COLO829 (cell line): ENCODE results near the gene FAM83D.
"Not testable (repeated sequence)": the region's sequence is repeated elsewhere in the genome, so short reads cannot be mapped to it uniquely, and the experiment has no call there.

Experiments used
- DNase-seq: peaks from one replicate; pipeline ENCODE4 v3.0.0; 2012; ENCODE audit warnings: low spot score

FAM83D gene

DNA sequence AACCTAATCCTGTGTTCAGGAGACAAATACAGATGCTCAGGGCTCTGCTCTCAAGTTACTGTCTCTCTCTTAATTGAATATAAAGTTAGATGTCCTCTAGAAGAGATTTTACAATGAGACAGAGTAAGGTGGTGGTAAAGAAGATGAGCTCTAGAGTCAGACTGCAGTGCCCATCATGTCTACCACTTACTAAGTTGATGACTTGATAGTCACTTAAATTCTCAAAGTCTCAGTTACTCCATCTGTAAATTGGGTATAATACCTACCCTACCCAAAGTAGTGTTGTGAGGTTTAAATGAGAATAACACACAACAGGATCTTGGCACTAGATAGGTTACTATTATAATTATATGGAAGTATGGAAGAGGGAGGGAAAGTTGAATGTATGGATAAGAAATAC, 37.5 kb downstream of the FAM83D start:
- no peak for DNase-seq

DNA sequence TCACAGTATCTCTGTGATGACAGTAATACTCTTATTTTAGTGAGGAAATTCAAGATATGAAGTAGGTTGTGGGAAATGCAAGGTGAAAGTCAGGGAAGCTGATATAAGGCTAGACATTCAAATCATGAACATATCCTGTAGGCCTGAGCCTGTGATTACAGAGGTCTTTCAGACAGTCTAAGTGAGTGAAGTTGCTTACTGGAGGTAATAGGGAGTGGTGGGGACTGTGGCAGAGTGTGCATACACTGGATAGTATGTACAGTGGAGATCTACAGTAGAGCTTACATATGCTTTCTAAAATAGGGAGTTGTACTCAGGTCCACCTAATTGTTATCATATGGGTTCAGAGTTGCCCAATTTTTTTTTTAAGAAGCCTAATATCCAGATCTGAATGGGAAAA, 39.0 kb downstream of the FAM83D start:
- DNase-seq: no peak

DNA sequence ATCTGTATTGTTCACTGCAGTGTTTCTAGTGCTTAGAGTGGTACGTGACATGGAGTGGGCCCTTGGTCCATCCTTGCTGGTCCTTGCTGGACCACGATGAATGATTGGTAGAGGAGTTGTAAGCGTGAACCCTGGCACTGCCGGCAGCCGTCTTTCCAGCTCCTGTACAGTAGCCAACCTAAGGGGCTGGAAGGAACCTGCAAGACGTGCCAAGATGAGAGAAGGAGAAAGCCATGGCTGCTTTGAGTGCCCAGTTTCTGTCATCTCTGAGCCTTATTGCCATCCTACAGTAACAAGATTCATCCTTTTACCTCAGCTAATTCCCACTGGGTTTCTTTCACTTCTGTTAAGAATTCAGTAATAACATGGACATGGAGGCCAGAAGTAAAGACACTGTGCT, 41.9 kb downstream of the FAM83D start:
- no peak for DNase-seq

DNA sequence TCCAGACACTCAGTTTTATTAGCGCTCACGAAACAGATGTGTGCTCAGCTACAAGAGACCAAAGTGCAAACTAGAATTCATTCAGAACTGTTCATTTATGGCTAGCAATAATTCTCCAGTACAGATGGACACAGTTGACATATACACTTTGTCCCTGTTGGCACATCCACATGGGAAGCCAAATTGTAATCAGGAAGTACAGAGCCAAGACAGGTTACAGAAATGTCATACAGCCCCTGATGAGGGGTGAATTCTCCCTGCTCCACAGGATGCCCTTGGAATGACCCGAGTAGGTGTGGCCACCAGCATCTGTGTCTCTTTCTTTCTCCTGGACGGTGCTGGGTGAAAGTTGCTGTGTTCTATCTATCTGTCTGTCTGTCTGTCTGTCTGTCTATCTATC, 43.5 kb downstream of the FAM83D start:
- DNase-seq: no peak

DNA sequence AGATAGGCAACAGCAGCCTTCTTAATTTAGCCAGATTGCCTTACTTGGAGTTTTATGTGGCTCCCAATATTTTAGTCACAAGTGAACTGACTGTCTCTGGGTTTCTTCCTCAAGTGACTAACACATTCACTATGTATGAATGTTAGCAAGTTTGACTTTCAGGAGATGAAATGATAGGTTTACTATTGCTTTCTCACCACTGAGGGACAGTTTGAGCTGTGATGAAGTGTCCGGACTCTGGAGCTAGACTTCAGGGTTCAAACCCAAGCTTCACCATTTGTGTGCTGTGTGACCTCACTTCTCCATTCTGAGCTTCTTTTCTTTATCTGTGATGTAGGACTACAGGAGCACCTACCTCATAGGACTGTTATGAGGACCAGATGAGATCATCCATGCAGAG, 44.1 kb downstream of the FAM83D start:
- no peak for DNase-seq

DNA sequence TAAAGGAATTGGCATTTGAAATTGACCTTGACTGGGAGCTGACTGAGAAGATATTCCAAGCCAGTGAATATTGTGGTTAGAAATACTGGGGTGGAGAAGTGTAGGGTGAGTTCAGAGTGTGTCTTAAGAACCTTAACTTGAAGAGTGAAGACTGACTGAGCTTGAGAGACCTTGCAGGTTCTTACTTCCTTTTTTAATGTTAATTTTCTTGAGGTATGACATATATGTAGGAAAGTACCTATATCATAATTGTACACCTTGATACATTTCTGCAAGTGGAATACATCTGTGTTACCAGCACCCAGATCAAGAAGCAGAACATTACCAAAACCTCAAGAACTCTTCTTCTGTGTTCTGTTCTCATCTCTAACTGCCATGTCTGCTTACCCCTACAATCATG, 46.9 kb downstream of the FAM83D start:
- DNase-seq: no peak

DNA sequence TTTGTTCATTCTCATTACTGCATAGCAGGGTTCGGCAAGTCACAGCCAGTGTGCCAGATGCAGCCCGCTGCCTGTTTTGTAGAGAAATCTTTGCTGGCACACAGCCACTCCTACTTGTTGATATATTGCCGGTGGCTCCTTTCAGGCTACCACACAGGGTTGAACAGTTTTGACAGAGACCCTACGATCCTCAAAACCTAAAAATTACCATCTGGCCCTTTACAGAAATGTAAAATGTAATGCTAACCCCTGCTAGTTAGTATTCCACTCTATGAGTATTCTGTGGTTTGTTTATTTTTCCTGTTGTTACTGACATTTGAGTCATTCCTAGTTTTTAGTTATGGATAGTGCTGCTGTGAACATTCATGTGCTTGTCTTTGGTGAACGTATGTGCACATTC, 47.4 kb downstream of the FAM83D start:
- DNase-seq: no peak

DNA sequence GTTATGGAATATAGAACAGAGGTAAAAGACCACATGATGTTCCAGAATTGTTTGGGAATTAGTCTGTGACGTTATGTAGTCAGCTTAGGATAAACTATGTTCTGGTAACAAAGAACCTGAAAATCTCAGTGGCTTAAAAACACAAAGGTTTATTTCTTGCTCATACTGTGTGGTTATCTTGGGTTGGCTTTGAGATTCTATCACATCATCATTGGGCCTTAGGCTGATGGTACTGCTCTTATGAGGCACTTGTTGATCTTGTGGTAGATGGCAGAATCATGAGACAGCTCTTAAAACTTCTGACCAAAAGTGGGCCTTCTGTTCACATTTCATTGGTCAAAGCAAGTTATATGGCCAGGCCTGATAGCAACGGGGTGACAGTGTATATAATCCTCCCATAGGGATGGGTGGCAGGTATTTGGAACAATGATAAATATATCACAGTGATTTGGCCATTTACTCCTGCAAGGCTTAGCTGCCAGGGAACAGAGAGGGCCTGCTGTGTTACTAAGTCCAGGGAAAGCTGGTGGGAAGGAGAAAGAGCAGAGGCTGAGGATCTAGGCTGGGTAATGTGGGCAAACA, 49.4 kb downstream of the FAM83D start:
- DNase-seq: no peak

DNA sequence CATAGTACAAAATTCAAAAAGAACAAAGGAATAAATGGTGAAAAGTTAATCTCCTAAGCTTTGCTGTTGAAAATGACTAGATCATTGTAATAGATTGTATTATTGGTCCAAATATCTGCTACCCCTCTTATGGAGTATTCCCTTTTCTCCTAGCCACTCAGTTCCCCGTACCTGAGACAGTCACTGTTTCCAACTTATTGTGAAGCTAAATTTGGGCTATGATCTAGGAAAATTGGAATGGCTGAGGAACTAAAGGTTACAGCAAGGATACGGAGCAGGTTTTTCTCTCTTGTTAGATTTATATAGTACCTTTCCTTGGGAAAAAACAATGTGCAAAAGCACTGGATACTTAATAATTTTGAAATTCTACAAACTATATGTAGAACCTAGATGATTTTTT, 53.2 kb downstream of the FAM83D start:
- no peak for DNase-seq

DNA sequence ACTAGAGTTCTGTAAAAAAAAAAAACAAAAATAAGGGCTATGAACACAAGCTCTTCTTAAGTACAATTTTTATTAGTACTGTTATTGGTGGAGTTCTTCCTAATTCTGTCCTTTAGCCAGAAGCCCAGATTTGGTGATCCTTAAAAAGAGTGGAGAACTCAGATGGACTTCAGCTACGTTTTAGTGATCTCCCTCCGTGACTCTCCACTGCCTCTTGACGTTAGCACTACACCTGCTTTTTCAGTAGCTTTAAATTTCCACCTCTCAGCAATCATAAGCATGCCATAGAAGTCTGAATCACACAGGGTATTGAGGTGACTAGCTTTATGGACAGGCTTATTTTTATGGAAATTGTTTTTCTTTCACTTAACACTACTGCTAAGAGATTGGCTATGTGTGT, 53.6 kb downstream of the FAM83D start:
- DNase-seq: no peak

DNA sequence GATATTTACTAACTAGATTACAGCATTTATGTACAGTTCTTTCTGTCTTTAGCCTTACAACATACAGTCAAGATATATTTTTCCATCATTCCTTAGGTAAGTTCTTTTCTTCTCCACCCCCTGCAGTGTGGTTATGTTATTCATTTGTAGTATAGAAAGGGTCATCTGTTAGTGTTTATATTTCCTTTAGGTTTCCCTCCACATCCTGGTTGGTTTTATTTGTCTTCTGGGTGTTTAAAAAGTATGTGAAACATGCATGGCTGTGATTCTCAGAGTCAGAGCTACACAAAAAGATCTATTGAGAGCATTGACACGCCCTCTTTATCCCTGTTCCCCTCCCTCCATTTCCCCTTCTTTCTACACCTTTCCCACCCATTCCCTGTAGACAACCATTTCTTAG, 56.1 kb downstream of the FAM83D start:
- DNase-seq: peak; percentile 92

DNA sequence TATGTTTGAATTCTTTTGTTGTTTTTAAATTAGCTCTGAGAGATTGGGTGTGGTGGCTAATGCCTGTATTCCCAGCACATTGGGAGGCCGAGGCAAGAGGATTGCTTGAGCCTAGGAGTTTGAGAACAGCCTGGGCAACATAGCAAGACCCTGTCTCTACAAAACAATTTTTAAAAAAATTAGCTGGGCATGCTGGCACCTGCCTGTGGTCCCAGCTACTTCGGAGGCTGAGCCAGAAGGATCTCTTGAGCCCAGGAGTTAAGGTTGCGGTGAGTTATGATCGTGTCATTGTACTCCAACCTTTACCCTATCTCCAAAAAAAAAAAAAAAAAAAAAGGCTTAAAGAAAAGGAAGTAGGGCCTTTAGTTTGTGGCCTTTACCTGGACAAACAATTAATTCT, 58.8 kb downstream of the FAM83D start:
- no peak for DNase-seq

DNA sequence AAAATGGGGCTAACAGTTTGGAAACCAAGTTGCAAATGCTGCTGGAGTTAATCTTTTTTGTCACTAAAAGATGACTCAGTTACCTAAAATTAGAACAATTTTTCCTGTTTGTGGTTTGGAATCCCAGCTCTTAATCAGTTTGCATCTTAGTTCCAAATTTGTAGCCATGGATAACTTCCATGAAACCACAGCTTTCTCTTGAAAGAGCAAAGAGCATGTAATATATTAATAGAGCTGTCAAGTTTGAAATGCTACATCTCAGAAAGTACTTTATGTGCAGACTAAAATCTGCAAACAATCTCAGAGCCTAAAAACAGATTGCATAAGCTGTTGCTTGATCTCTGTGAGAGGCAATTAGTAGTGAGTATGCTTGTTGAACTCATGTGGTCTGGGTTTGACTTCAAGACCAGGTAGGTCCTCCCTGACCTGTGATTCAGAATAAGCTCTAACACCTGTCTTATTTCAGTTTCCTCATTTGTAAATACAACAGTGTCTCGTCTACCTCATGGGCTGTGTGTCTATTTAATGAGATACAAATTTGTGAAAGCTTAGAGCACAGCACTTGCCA, 59.5 kb downstream of the FAM83D start:
- DNase-seq: peak; percentile 56

DNA sequence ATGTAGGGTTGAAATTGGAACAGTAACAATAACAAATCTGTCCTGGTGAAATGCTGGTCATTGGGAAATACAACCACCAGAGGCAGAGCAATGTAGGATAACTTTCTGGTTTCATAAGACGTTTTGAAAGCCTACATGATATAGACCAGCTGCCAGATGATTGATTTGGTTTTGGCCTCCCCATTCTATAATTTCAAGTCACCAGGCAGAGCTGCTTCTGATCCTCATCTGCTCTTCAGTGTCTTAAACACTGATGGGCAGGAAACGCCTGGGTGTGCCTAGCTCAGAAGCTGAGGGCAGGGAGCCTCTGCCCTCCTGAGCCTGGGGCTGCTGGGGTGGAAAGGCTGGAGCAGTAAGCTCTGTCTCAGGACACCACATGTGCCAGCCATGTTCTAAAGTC, 60.4 kb downstream of the FAM83D start:
- DNase-seq: no peak

DNA sequence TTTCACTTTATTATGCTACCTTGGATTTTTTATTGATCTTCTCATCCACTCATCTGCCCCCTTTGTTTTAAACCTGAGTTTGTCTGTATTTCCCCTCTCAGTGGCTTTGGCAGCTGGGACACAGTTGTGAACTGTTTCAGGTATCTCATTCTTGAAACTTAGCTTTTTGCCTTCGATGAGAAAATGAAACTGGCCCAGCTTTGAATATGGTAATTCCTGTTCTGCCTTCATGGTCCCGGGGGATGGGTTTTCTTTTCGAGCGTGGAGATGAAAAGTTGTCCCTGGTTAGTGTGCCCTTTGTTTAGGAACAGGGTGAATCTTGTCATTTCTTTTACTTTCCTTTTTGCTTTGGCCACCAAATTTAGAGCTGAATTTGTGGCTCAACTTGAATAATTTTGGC, 61.6 kb downstream of the FAM83D start:
- DNase-seq: no peak

DNA sequence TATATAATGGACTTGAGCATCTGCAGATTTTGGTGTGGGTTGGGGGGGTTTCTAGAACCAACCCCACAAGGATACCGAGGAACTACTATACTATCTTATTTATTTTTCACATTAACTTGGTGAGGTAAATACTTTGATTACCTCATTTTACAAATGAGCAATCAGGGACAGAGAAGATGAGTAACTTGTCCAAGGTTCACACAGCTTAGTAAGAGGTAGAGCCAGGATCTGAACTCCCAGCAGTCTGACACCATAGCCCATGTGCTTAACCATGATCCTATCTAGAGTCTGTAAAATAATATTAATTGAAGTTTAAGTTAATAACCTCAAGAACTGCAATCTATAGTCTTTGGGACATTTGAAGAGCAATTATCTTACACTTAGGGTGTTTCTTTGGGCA, 64.5 kb downstream of the FAM83D start:
- DNase-seq: no peak

DNA sequence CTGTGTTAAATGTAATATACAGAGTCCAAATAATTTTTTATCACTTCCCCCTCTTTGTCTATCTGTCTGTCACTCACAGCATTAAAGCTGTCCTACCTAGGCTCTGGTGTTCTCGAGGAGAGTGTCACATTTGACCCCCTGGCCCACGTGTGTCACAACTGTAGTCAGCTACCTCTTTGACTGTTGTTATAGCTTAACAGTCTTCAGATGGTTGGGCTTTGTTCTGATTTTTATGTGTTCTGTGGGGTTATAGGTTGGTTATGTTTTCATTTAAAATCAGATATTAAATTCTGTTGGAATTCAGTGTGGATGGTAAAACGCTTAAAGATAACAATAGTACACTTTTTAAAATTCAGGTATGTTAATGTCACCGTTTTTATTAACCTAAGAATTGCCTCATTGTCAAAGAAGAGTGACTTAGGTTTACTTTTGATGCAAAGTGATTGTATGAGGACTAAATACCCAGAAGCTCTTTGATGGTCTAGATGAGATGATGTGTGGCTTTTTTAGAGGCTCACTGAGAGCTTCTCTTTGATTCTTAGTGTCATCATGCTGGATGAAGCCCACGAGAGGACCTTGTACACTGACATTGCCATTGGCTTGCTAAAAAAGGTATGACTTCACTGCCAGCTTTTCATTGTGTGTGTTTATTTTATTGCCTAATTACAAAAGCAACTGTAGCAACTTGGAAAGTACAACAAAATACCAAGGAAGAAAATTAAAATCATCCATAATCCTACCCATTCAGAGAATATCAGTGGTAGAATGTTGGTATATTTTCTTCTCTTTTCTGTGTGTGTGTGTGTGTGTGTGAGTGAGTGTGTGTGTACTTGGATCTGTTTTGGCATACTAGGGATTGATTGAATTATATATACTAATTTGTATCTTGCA, 65.8 kb downstream of the FAM83D start:
- DNase-seq: no peak

DNA sequence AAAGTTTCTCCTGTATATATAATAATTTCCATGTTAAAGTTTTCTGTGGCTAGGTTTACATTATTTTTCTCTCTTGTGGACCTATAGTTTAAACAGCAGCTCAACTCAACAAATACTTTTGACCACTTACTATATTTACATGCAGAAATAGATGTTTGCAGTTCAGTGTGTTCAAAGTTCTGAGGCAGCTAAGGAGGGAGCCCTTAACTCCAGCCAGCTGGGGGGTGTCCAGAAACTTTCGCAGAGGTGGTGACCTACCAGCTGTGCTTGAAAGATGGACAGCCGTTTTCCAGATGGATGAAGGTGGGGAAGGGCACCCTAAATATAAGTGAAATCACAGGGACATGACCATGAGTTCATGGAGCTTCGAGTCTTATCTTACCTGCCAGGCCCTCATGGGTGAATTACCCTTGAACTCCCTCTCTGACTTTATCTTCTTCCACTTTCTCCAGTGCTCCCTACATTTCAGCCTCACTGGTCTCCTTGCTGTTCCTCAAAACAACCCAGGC, 69.4 kb downstream of the FAM83D start:
- no peak for DNase-seq

DNA sequence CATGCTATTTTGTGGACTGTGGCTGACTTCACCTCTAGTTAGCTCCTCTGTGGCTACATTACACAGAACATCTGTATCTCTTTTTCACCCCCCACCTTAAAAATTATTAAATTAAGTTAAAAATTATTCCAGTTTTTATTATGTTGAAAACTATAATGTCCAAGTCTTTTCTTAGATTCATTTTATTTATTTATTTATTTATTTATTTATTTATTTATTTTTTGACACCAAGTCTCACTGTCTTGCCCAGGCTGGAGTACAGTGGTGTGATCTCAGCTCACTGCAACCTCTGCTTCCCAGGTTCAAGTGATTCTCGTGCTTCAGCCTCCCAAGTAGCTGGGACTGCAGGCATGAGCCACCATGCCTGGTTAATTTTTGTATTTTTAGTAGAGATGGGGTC, 70.6 kb downstream of the FAM83D start:
- DNase-seq: not testable (repeated sequence)

DNA sequence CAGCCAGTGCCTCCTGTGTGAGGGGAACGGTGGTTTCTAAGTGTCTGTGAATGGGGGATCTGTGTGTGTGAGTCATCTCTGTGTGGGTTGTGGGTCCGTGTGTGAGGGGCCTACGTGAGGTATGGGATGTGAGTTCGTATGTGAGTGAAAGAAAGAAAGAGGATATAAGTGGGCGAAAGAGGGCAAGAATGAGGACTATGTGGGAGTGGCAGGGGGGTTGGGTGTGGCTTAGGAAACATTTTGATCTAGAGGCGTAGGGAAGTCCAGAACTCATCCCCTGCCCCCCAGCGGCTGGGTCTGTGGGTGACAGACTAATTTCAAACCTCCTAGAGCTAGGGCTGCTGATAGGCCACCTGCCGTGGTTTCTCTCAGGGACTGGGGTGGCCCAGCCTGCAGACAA, 71.4 kb downstream of the FAM83D start:
- no peak for DNase-seq

DNA sequence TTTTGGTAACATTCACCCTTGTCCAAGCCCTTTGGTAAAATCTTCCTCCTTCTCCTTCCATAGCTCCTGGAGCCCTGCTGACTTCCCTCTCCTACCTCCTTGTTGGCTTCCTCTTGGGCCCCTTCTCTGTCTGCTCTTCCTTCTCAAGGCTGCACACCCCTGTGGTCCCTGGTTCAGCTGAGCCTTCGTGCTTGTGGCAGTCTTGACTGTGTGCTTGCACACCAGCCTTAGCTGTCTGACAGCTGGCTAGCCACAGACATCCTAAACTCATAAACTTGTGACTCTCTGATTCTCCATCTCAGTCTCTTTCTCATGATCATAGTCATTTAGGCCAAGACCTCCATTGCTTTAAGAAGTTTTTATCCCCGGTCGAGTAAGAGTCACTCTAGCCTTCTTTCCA, 73.0 kb downstream of the FAM83D start:
- no peak for DNase-seq

DNA sequence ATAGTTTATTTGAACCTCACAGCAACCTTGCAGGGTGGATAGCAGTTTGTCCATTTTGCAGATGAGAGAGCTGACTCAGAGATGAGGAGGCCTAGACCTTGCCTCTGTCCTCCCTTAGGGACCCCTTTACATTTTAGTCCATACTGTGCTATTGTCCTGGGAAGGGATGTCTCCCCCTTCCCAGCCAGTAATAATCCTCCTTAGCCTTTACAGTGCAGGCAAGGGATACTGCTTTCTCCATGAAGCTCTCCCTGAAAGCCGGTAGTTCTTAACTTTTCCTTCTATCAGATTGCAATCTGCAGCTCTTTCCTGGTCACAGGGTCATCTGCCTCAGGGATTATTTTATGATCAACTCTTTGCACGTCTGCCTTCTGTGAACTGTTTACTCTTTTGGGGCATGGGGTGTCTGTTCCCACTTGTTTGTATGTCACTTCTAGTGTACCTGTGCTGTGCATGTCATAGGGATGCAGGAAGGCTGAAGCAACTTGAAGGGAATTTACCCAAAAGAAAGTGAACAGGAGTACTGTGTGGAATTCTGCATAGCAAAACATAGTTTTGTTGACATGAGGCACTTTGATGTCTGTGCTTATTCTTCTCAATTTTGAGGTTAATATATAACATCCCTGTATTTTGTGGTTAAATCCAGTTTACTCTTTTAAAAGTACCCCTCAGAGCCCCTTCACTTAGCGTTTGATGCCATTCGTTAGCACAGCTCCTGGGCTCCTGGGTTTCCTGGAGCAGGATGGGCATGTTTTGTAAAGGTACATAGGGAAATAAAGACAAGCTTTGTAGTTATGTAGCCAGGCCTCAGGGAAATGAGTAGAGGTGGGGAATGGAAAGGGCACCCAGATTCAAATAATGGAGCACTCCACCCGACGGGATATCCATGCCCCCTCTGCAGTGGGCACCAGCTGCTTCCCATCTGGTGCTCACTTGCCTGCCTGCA, 74.0 kb downstream of the FAM83D start:
- DNase-seq: no peak
